Psoas muscle (tissue), 8 donors: ENCODE data around the gene SLC35E1. TPM values are rescaled to one million over a fixed set of nuclear protein-coding genes. Genes with fewer than 3 reads are reported as not detected.

ENCODE experiments used
- ATAC-seq, 4 donors: fragments of 200-7000 bp; cut with Tn5 transposase; one replicate each; pipeline ENCODE4 v1.9.1; 2020; ENCODE audit warnings: moderate library complexity in 3 of 4, mild to moderate bottlenecking in 2 of 4
- DNase-seq, 2 donors: peaks; one replicate each; pipeline ENCODE4 v3.0.0-alpha.2; 2020
- H3K27ac ChIP-seq: fragments of 200-600 bp; one replicate; pipeline ENCODE4 v1.8.0; 2022
- H3K27me3 ChIP-seq, 3 donors: fragments of 200-600 bp in 1 of 3; one replicate each; pipeline versions ENCODE4 v1.6.1 to v1.8.0; 2013 to 2022; ENCODE audit warnings: low read length in 2 of 3, mild to moderate bottlenecking in 2 of 3, moderate library complexity in 1 of 3; ENCODE audit not compliant: insufficient read depth in 3 of 3
- H3K36me3 ChIP-seq, 2 donors: fragments of 200-600 bp in 1 of 2; one replicate each; pipeline versions ENCODE4 v1.6.1 to v1.8.0; 2013 to 2022; ENCODE audit warnings: low read depth in 1 of 2, mild to moderate bottlenecking in 1 of 2, moderate library complexity in 1 of 2; ENCODE audit not compliant: insufficient read depth in 1 of 2
- H3K4me1 ChIP-seq: fragments of 200-600 bp; one replicate; pipeline ENCODE4 v1.8.0; 2022
- H3K4me3 ChIP-seq: fragments of 200-600 bp; one replicate; pipeline ENCODE4 v1.8.0; 2022; ENCODE audit warnings: mild to moderate bottlenecking
- H3K9me3 ChIP-seq: fragments of 200-600 bp; one replicate; pipeline ENCODE4 v1.8.0; 2022
- WGBS, 3 donors: extraction: QIAGEN DNeasy Blood & Tissue Kit; methylation state at CpG; one replicate each; pipeline versions ENCODE4 v1.1.6 to v1.1.7; 2013; 5-methylcytosine and 5-hydroxymethylcytosine counted together
- intact Hi-C, 2 donors: fragments of 100-400 bp; cut with DNase I; formaldehyde crosslinking; loops; one replicate each; pipeline versions ENCODE4 v1.11.0 to v1.14.2; 2022
- polyA plus RNA-seq, 3 donors: library from polyadenylated mRNA; stranded (reverse); fragments of 200-250 nt; gene quantifications; one replicate each; pipeline ENCODE4 v1.2.3, GENCODE V29; 2013
- total RNA-seq, 4 donors: library from RNA; stranded (reverse); fragmentation: NEBNext Ultra II Directional in 2 of 4; extraction: Animal tissue kit (Norgen Biotek cat#: 25700) in 2 of 4; gene quantifications; one replicate each; pipeline versions ENCODE4 v1.2.1 to v1.2.4, GENCODE V29; 2021 to 2023
- TF ChIP-seq, protein P1 (sequence below): fragments of 200-600 bp; IDR thresholded peaks from one replicate; pipeline ENCODE4 v1.8.0; 2022; ENCODE audit warnings: antibody characterized with exemption
- donor health status: healthy with polysubstance abuse.
- donor health status: DM: no; HTN: no; CAD: no; lungs with moderate emphysema.
- donor health status: Bipolar disorder and iron deficiency.
- donor health status: healthy.
- donor health status: DM: yes; HTN: yes; CAD: no.
- donor health status: DM: no; HTN: no; CAD: no.
- donor health status: DM: no; HTN: no; CAD: no.
- donor health status: DM: yes; HTN: yes; CAD: no.

The SLC35E1 gene
- total and polyA plus RNA-seq, 7 donors: 17.1 to 42.1 (median 27.4) TPM

- ATAC-seq (no peak), DNase-seq (no peak)
- Histone ChIP-seq H3K27ac (peak overlapping the region; percentile 93), H3K4me1 (peaks cover 84% of the 10 kb centered on the region), H3K4me3 (no peak overlapping the region), H3K36me3 (peaks cover 2 to 43% of the 10 kb centered on the region in 2 donors), H3K27me3 (no peaks in the 10 kb centered on the region), H3K9me3 (no peaks in the 10 kb centered on the region)
- TF ChIP-seq, protein P1, sequence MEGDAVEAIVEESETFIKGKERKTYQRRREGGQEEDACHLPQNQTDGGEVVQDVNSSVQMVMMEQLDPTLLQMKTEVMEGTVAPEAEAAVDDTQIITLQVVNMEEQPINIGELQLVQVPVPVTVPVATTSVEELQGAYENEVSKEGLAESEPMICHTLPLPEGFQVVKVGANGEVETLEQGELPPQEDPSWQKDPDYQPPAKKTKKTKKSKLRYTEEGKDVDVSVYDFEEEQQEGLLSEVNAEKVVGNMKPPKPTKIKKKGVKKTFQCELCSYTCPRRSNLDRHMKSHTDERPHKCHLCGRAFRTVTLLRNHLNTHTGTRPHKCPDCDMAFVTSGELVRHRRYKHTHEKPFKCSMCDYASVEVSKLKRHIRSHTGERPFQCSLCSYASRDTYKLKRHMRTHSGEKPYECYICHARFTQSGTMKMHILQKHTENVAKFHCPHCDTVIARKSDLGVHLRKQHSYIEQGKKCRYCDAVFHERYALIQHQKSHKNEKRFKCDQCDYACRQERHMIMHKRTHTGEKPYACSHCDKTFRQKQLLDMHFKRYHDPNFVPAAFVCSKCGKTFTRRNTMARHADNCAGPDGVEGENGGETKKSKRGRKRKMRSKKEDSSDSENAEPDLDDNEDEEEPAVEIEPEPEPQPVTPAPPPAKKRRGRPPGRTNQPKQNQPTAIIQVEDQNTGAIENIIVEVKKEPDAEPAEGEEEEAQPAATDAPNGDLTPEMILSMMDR: no peak
- 81 to 82% (median 81%) methylated on average over 4 of the region's 4 CpGs for WGBS, 3 donors
- intact Hi-C loops: no loop called here
These were observed 7.2 kb upstream of the SLC35E1 start for GRCh38 chr19:16579381-16579780.

GRCh38 chr19:16577531-16577985, 5.3 kb upstream of the SLC35E1 start:
- ATAC-seq (no peak), DNase-seq (no peak)
- no peaks in the 10 kb centered on the region for H3K9me3 ChIP-seq
- H3K27me3 ChIP-seq: no peaks in the 10 kb centered on the region
- no peak overlapping the region for H3K4me3 ChIP-seq
- H3K4me1 ChIP-seq: peaks cover 80% of the 10 kb centered on the region
- intact Hi-C loops: no loop called here
- WGBS, 3 donors: 56 to 65% (median 58%) methylated on average over 16 to 17 of the region's 17 CpGs
- H3K27ac ChIP-seq: peak overlapping the region; percentile 61
- TF ChIP-seq, protein P1: no peak
- H3K36me3 ChIP-seq: peaks cover 2 to 50% of the 10 kb centered on the region in 2 donors

DNA sequence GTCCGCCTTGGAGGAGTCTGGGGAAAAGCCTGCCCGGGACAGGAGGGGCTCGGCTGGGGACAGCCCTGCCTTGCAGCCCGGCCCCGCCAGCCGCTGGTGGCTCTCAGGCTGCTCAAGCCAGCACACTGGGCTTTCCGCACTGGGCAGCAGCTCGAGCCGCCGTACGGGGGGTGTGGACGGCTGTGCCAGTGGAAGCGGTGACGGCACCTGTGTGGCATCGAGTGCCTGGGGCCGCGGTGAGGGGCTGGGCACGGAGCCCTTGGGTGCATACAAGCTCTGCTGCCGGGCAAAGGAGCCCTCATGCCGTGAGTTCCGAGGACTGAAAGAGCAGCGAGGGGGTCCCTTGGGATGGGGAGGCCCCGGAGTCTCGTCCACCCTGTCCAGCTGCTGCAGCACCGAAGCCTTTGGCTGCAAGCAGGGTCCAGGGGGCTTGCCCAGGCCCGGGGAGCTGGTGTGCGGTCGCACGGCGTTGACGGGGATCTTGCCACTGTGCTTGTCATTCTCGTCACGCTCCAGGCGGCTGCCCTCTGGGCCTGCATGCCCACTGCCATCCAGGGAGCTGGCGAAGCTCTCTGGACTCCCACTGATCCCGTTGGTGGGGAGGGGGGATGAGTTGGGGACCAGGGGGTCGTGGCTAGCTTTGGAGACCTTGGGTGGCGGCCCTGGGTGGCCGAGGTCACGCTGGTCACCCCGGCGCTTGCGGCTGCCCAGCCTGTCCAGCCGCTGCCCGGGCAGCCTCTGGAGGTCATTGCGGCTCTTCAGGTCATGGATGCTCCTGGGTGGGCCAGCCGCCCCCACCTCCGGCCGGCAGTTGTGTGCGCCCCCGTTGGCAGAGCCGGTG, 4.7 kb upstream of the SLC35E1 start:
- H3K9me3 ChIP-seq: no peaks in the 10 kb centered on the region
- H3K27ac ChIP-seq: peak overlapping the region; percentile 61
- DNase-seq (no peak), ATAC-seq (no peak)
- WGBS, 3 donors: 71 to 83% (median 77%) methylated on average over 51 to 52 of the region's 52 CpGs
- intact Hi-C loops: no loop called here
- peaks cover 2 to 50% of the 10 kb centered on the region in 2 donors for H3K36me3 ChIP-seq
- TF ChIP-seq, protein P1: no peak
- H3K4me1 ChIP-seq: peaks cover 74% of the 10 kb centered on the region
- H3K27me3 ChIP-seq: no peaks in the 10 kb centered on the region
- no peak overlapping the region for H3K4me3 ChIP-seq

- WGBS, 3 donors: 77 to 82% (median 78%) methylated on average over 46 to 48 of the region's 48 CpGs
- Histone ChIP-seq H3K9me3 (no peaks in the 10 kb centered on the region), H3K4me3 (peak overlapping the region; percentile 95), H3K36me3 (peaks cover 2 to 50% of the 10 kb centered on the region in 2 donors), H3K4me1 (peaks cover 72% of the 10 kb centered on the region), H3K27ac (peak overlapping the region; percentile 86), H3K27me3 (no peaks in the 10 kb centered on the region)
- TF ChIP-seq, protein P1: no peak
- ATAC-seq (no peak), DNase-seq (no peak)
- intact Hi-C loops: no loop called here
These were observed 3.9 kb upstream of the SLC35E1 start for GRCh38 chr19:16575861-16576689.
